Colonic mucosa (tissue), 4 donors: ENCODE data around the gene DENND6A. TPM values are rescaled to one million over a fixed set of nuclear protein-coding genes. Genes with fewer than 3 reads are reported as not detected.
A peak's percentile ranks its signal among the peaks of the same experiment; 100 is the strongest.
"Not testable (repeated sequence)": the region's sequence is repeated elsewhere in the genome, so short reads cannot be mapped to it uniquely, and the experiment has no call there.

Source experiments
- DNase-seq: peaks from one replicate; pipeline ENCODE4 v3.0.0-alpha.2; 2020
- H3K27ac ChIP-seq: fragments of 200-600 bp; one replicate; pipeline ENCODE4 v1.8.0; 2021
- H3K27me3 ChIP-seq: fragments of 200-600 bp; one replicate; pipeline ENCODE4 v1.8.0; 2021
- H3K36me3 ChIP-seq: fragments of 200-600 bp; one replicate; pipeline ENCODE4 v1.8.0; 2021
- H3K4me1 ChIP-seq: fragments of 200-600 bp; one replicate; pipeline ENCODE4 v1.8.0; 2021; ENCODE audit warnings: mild to moderate bottlenecking
- H3K4me3 ChIP-seq: fragments of 200-600 bp; one replicate; pipeline ENCODE4 v1.8.0; 2021
- H3K9ac ChIP-seq, 2 donors: one replicate each; pipeline ENCODE4 v1.7.0; 2013; ENCODE audit warnings: control low read depth in 2 of 2, low read depth in 2 of 2, low read length in 2 of 2
- H3K9me3 ChIP-seq: fragments of 200-600 bp; one replicate; pipeline ENCODE4 v1.8.0; 2021
- CTCF ChIP-seq: fragments of 200-600 bp; IDR thresholded peaks from one replicate; pipeline ENCODE4 v1.8.0; 2022; ENCODE audit warnings: antibody characterized with exemption, mild to moderate bottlenecking
- intact Hi-C: fragments of 100-400 bp; cut with DNase I; formaldehyde crosslinking; loops from one replicate; pipeline ENCODE4 v1.14.1; 2022
- total RNA-seq, 2 donors: library from RNA; stranded (reverse); fragmentation: NEBNext Ultra II Directional in 1 of 2; extraction: Animal tissue kit (Norgen Biotek cat#: 25700) in 1 of 2; gene quantifications; one replicate each; pipeline ENCODE4 v1.2.1, GENCODE V29; 2021
- donor health status: healthy.
- donor health status: DM: no; HTN: no; CAD: no.
- donor health status: DM: no; HTN: no; CAD: no.

DENND6A gene
- total RNA-seq, 2 donors from 2014 or later, result 15.7 to 24.7 TPM

- H3K4me1 ChIP-seq, result no peaks in the 10 kb centered on the region
- no peaks in the 10 kb centered on the region for H3K27me3 ChIP-seq
- H3K9ac ChIP-seq, result no peak overlapping the region
- no peak overlapping the region for H3K27ac ChIP-seq
- no peaks in the 10 kb centered on the region for H3K9me3 ChIP-seq
- no peak for TF ChIP-seq CTCF
- H3K4me3 ChIP-seq, result no peak overlapping the region
- intact Hi-C loops, result no loop called here
- DNase-seq, result no peak
- no peaks in the 10 kb centered on the region for H3K36me3 ChIP-seq
Observed at GRCh38 chr3:57696801-57697321, 4.0 kb upstream of the DENND6A start.

DNA sequence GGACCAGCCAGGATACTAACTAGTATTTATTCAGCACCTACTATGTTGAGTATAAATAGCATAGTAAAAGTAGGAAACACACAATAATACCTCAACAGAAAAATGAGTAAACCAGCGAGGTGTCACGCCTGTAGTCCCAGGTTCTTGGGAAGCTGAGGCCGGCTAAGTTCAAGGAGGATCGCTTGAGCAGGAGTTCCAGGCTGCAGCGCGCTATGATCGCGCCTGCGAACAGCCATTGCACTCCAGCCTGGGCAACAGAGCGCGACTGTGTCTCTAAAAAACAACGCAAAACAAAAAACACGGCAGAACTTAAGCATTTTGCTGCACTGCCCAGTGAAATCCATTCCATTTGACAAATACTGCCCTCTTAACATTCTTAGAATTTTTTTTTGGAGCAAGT is 1.3 kb upstream of the DENND6A start:
- no peaks in the 10 kb centered on the region for H3K36me3 ChIP-seq
- no peaks in the 10 kb centered on the region for H3K4me1 ChIP-seq
- no peak for TF ChIP-seq CTCF
- intact Hi-C loops, result no loop called here
- no peak overlapping the region for H3K27ac ChIP-seq
- no peaks in the 10 kb centered on the region for H3K27me3 ChIP-seq
- no peak overlapping the region for H3K4me3 ChIP-seq
- no peak overlapping the region for H3K9ac ChIP-seq
- DNase-seq, result no peak
- no peaks in the 10 kb centered on the region for H3K9me3 ChIP-seq

DNA sequence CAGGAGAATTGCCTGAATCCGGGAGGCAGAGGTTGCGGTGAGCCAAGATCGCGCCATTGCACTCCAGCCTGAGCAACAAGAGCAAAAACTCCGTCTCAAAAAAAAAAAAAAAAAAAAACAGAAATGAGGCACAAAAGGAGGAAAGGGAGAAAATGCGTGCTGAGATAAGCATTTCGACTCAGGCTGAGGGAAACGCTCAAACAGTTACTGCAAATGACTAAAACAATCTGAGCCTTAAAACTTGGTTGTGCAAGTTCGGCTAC is 813 bp downstream of the DENND6A start:
- DNase-seq, H3K4me1 ChIP-seq, H3K27me3 ChIP-seq, H3K9me3 ChIP-seq, intact Hi-C loops, H3K36me3 ChIP-seq: not testable (repeated sequence)
- Histone ChIP-seq H3K27ac (peak overlapping the region; percentile 100), H3K9ac (peak overlapping the region in 1 of 2 donors; percentile 90), H3K4me3 (peak overlapping the region; percentile 98)

DNA sequence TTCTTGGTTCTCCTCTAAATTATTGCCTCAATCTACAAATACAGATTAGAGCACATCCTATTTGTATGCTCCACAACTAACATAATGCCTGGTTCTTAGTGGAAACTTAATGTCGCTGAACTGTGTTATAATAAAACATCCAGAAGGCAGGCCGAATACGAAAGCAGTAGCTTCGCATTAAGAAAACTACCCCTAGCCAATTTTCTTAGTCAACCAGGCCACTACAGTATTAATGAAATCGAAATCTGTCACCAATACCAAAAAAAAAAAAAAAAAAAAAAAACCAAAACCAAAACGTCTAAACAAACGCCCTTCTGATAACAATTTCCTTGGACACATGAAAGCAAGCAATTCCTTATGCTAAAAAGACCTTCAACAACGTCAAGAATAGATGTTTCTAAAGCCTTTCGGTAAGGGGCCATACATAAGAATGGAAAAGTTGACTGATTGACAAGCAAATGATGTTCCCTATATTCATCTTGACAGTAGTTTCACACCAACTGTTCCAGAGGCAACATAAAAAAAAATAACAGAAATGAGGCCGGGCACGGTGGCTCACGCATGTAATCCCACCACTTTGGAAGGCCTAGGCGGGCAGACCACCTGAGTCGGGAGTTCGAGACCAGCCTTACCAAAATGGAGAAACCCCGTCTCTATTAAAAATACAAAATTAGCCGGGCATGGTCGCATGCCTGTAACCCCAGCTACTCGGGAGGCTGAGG is 1.3 kb downstream of the DENND6A start:
- DNase-seq, result peak; percentile 19
- no peaks in the 10 kb centered on the region for H3K9me3 ChIP-seq
- H3K4me1 ChIP-seq, result no peaks in the 10 kb centered on the region
- peak overlapping the region; percentile 100 for H3K27ac ChIP-seq
- no peaks in the 10 kb centered on the region for H3K27me3 ChIP-seq
- TF ChIP-seq CTCF, result no peak
- peak overlapping the region in 1 of 2 donors; percentile 90 for H3K9ac ChIP-seq
- intact Hi-C loops, result no loop called here
- H3K4me3 ChIP-seq, result peak overlapping the region; percentile 98
- H3K36me3 ChIP-seq, result no peaks in the 10 kb centered on the region

DNA sequence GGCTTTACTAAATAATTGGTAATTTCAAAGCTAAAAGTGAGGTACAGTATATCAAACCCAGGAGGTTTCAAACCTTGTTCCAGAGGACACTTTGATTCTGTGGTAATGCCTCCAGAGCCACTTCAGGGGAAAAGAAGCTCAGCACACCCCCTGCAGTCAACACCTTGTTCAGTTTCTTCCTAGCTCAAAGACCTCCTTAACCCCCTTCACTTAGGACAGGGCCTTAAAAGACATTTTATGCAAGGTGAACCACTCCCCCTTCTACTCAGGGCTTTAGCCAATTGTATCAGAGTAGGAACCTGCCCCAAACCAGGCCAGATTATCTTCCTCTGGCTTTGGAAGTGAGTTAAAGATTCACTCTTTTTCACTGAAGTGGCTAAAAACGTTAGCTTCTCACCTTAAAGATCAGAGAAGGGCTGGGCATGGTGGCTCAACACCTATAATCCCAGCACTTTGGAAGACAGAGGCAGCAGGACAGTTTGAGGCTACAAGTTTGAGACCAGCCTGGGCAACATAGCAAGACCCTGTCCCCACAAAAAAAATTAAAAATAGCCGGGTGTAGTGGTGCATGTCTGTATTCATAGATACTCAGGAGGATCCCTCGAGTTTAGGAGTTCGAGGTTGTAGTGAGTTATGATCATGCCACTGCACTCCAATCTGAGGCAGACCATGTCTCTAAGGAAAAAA is 3.4 kb downstream of the DENND6A start:
- no peak overlapping the region for H3K27ac ChIP-seq
- H3K9ac ChIP-seq, result no peak overlapping the region
- no peak overlapping the region for H3K4me3 ChIP-seq
- H3K4me1 ChIP-seq, result no peaks in the 10 kb centered on the region
- no peaks in the 10 kb centered on the region for H3K27me3 ChIP-seq
- no peaks in the 10 kb centered on the region for H3K36me3 ChIP-seq
- no peak for DNase-seq
- intact Hi-C loops, result no loop called here
- H3K9me3 ChIP-seq, result no peaks in the 10 kb centered on the region
- no peak for TF ChIP-seq CTCF

DNA sequence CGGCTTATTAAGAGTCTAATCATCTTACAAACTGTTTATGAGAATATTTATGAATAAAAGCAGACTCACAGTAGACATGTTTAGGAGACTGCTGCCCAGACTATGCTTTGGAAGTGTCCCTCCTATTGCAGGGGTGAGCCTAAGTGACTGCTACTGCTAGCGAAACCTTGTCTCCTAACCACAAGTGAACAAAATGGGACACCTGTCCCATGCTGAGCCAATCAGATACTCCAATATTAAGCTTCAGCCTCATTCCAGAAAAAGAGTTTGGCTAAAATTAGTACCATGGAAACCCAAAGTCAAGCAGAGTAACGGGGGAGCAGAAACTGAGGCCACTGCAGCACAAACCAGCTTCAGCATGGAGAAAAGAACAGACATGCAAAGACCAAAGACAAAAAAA is 4.6 kb downstream of the DENND6A start:
- H3K4me3 ChIP-seq, result no peak overlapping the region
- no peak for DNase-seq
- no peaks in the 10 kb centered on the region for H3K4me1 ChIP-seq
- TF ChIP-seq CTCF, result no peak
- no peak overlapping the region for H3K9ac ChIP-seq
- no peak overlapping the region for H3K27ac ChIP-seq
- intact Hi-C loops, result no loop called here
- no peaks in the 10 kb centered on the region for H3K9me3 ChIP-seq
- H3K36me3 ChIP-seq, result no peaks in the 10 kb centered on the region
- no peaks in the 10 kb centered on the region for H3K27me3 ChIP-seq
